ENCODE results near the gene COL9A3. TPM values are rescaled to one million over a fixed set of nuclear protein-coding genes. Genes with fewer than 3 reads are reported as not detected.

Gene COL9A3
- total RNA-seq, 1 experiment from 2014 or later: 2.0 TPM

DNA sequence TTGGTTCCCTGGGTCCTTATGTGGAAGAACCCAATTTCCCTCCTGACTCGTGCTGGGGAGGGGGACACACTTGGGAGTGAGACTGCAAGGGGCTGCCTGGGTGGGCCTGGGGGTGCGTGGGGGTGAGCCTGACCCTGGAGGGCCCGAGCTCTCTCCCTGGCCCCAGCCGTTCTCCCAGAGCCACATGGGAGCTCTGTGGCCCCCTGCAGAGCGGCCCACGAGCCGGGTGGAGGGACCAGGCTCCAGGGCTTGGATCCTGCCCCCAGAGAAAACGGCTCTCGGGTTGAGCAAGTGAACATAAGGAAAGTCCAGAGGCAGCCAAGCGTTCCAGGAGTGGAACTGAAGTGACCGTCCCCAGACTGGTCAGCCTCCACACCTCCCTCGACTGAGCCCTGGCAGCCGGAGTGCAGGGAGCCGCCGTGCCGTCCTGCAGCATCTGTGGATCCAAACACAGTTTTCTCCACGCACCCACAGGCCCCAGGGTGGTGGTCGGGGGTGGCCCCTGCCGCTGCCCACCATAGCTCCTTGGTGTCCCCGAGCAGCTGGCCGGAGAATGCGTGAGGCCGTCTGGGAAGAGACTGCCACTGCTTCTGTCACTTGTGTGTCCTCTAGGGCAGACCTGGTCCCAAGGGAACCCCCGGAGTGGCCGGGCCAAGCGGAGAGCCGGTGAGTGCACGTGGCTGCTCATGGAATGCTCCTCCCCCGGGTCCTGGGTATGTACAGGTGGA lies 10.6 kb downstream of the COL9A3 start:
- Histone ChIP-seq H3K27me3 (peaks cover 63% of the 10 kb centered on the region), H3K27ac (no peak overlapping the region), H3K36me3 (no peaks in the 10 kb centered on the region), H3K9me3 (replicated peaks) (no peaks in the 10 kb centered on the region), H3K4me1 (peaks cover 27% of the 10 kb centered on the region), H3K4me3 (no peak overlapping the region)
- no peak for DNase-seq

DNA sequence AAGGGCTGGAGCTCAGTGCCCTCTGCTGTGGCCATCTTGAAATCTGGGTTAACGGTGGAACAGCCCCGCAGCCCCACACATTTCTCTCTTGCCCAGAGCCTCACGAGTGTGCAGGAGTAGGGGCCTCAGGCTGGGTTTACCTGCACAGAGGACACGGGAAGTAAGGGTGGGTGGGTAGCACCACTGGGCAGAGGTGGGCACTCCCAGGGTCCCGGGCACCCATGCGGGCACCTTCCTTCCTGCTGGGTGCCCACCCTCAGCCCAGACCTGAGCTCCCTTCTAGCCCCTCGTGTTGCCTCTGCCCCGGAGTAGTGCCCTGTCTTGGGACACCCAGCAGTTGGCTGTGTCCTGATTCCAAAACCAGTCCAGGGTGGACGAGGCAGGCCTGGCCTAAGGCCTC lies 11.2 kb downstream of the COL9A3 start:
- no peak for DNase-seq
- no peak overlapping the region for H3K4me3 ChIP-seq
- no peaks in the 10 kb centered on the region for H3K36me3 ChIP-seq
- H3K4me1 ChIP-seq: peaks cover 32% of the 10 kb centered on the region
- H3K27ac ChIP-seq: no peak overlapping the region
- H3K27me3 ChIP-seq: peaks cover 67% of the 10 kb centered on the region
- no peaks in the 10 kb centered on the region for H3K9me3 ChIP-seq (replicated peaks)

DNA sequence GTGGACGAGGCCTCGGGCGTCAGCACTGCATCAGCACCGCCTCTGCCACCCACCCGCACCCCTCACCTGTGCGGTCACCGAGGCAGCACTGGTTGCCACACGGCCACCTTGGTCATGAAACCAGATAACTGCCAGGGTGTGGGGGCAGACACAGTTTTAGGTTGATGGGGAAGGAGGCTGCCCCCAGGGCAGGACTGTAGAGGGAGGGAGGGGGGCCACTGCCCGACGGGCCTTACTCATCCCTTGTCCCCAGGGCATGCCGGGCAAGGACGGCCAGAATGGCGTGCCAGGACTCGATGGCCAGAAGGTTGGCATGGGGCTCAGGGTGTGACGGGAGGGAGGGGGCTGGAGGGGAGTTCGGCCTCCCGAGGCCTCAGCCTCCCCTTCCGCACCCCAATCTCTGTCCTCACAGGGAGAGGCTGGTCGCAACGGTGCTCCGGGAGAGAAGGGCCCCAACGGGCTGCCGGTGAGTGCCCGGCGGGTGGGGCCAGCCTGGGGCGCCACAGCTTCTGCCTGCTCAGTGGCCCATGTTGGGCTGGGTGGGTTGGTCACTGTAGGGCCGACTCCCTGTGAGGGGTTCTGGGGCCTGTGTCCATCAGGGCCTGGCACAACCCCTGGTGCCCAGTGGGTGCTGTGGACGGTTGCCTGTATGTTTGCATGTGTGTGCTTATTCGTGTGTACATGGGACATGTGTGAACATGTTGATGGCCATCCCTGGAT lies 11.8 kb downstream of the COL9A3 start:
- H3K27ac ChIP-seq: no peak overlapping the region
- H3K36me3 ChIP-seq: no peaks in the 10 kb centered on the region
- no peaks in the 10 kb centered on the region for H3K9me3 ChIP-seq (replicated peaks)
- peaks cover 33% of the 10 kb centered on the region for H3K4me1 ChIP-seq
- DNase-seq: no peak
- H3K27me3 ChIP-seq: peaks cover 70% of the 10 kb centered on the region
- no peak overlapping the region for H3K4me3 ChIP-seq

GRCh38 chr20:62829231-62830230 lies 12.7 kb downstream of the COL9A3 start:
- Histone ChIP-seq H3K27ac (no peak overlapping the region), H3K4me3 (no peak overlapping the region), H3K27me3 (peaks cover 79% of the 10 kb centered on the region), H3K9me3 (replicated peaks) (no peaks in the 10 kb centered on the region), H3K4me1 (peaks cover 29% of the 10 kb centered on the region), H3K36me3 (no peaks in the 10 kb centered on the region)
- DNase-seq: no peak

DNA sequence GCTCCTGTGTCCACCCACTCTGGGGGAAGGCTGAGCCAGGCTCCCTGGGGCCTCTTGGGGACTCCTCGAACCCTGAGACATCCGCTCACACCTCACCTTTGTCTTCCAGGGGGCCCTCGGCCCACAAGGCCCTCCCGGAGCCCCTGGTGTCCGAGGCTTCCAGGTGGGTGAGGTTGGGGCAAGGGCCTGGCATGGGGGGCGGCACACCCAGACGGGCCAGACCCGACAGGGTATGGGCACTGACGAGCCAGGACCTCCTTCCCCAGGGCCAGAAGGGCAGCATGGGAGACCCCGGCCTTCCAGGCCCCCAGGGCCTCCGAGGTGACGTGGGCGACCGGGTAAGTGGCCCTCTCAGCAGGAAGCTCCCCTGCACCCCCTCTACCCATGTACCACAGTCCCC lies 13.4 kb downstream of the COL9A3 start:
- no peak for DNase-seq
- Histone ChIP-seq H3K27ac (no peak overlapping the region), H3K36me3 (no peaks in the 10 kb centered on the region), H3K4me3 (no peak overlapping the region), H3K4me1 (peaks cover 26% of the 10 kb centered on the region), H3K27me3 (peaks cover 84% of the 10 kb centered on the region), H3K9me3 (replicated peaks) (no peaks in the 10 kb centered on the region)

GRCh38 chr20:62830821-62831220 lies 14.0 kb downstream of the COL9A3 start:
- H3K27me3 ChIP-seq: peaks cover 84% of the 10 kb centered on the region
- H3K9me3 ChIP-seq (replicated peaks): no peaks in the 10 kb centered on the region
- peaks cover 22% of the 10 kb centered on the region for H3K4me1 ChIP-seq

GRCh38 chr20:62831361-62831788 lies 14.5 kb downstream of the COL9A3 start:
- no peak overlapping the region for H3K4me3 ChIP-seq
- peak in 1 of 2 experiments; percentile 17 for DNase-seq
- no peaks in the 10 kb centered on the region for H3K9me3 ChIP-seq (replicated peaks)

More at GRCh38 chr20:62830821-62831220, 14.0 kb downstream of the COL9A3 start:
- peak in 1 of 2 experiments; percentile 22 for DNase-seq
- no peak overlapping the region for H3K27ac ChIP-seq
- H3K36me3 ChIP-seq: no peaks in the 10 kb centered on the region
- H3K4me3 ChIP-seq: no peak overlapping the region

GRCh38 chr20:62831854-62832211 lies 15.0 kb downstream of the COL9A3 start:
- H3K27me3 ChIP-seq: peaks cover 86% of the 10 kb centered on the region
- no peak overlapping the region for H3K27ac ChIP-seq
- H3K4me1 ChIP-seq: peaks cover 22% of the 10 kb centered on the region
- no peaks in the 10 kb centered on the region for H3K36me3 ChIP-seq
- no peaks in the 10 kb centered on the region for H3K9me3 ChIP-seq (replicated peaks)
- H3K4me3 ChIP-seq: no peak overlapping the region
- peak in 1 of 2 experiments; percentile 50 for DNase-seq

More at GRCh38 chr20:62831361-62831788, 14.5 kb downstream of the COL9A3 start:
- peaks cover 86% of the 10 kb centered on the region for H3K27me3 ChIP-seq
- H3K4me1 ChIP-seq: peaks cover 22% of the 10 kb centered on the region
- H3K27ac ChIP-seq: no peak overlapping the region
- H3K36me3 ChIP-seq: no peaks in the 10 kb centered on the region

GRCh38 chr20:62832212-62832922 lies 15.5 kb downstream of the COL9A3 start:
- Histone ChIP-seq H3K4me1 (peaks cover 22% of the 10 kb centered on the region), H3K4me3 (no peak overlapping the region), H3K9me3 (replicated peaks) (no peaks in the 10 kb centered on the region), H3K27me3 (peaks cover 86% of the 10 kb centered on the region), H3K27ac (no peak overlapping the region), H3K36me3 (no peaks in the 10 kb centered on the region)
- peak; percentile 68 to 69 for DNase-seq

DNA sequence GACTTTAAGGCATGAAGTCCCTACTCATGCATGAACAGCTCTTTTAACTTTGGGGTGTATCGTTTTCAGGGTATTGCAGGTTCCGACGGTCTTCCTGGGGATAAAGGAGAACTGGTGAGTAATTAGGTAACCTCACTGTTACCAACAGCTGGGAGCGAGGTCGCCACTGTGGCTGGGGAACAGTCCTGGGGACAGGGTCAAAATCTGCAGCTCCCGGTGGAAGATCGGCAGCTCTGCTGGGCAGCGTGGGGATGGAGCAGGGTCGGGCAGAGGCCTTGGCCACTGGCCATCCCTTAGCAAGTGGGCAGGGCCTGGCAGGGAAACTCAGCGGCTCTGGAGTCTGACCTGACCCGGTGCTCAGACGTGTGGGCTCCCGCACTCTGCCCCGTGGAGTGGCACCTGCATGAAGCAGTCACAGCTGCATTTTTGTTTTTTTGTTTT lies 16.1 kb downstream of the COL9A3 start:
- peak; percentile 23 to 50 for DNase-seq
- Histone ChIP-seq H3K36me3 (no peaks in the 10 kb centered on the region), H3K4me3 (no peak overlapping the region), H3K9me3 (replicated peaks) (no peaks in the 10 kb centered on the region), H3K4me1 (peaks cover 22% of the 10 kb centered on the region), H3K27me3 (peaks cover 86% of the 10 kb centered on the region), H3K27ac (no peak overlapping the region)

GRCh38 chr20:62834967-62835730 lies 18.3 kb downstream of the COL9A3 start:
- Histone ChIP-seq H3K4me3 (no peak overlapping the region), H3K27me3 (peaks cover 73% of the 10 kb centered on the region), H3K36me3 (no peaks in the 10 kb centered on the region), H3K9me3 (replicated peaks) (no peaks in the 10 kb centered on the region), H3K4me1 (peaks cover 22% of the 10 kb centered on the region), H3K27ac (no peak overlapping the region)
- no peak for DNase-seq

DNA sequence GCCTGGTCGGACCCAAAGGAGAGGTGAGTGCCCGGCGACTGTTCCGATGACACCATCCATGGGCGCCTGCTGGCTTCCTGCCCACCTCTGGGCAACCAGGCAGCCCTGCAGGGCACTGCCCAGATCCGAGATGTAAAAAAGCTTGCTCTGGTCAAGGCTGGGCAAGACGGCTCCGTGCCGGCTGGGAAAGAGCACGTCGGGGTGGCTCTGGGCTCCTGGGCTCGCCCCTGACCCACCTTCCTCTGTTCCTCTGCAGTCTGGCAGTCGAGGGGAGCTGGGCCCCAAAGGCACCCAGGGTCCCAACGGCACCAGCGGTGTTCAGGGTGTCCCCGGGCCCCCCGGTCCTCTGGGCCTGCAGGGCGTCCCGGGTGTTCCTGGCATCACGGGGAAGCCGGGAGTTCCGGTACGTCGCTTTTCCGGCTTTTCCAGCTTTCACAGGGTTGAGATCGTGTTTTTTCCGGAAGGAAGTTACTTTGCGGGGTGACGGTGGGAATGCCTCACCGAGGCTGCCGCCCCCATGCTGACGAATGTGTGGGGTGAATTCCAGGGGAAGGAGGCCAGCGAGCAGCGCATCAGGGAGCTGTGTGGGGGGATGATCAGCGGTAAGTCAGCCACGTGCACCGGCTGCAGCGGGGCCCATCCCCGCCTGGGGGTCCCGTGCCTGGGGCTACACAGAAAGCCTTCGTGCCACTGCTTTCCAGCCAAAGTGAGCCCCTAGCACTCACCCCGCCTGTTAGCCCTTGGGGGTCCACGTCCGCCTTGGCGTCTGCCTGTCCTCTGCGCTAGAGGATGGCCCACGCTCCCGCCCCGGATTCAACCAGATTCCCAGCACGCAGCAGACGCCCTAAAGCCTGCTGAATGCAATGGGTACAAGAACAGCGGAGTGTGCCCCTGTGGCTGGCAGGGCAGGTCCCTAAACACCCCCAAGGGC lies 19.3 kb downstream of the COL9A3 start:
- no peaks in the 10 kb centered on the region for H3K36me3 ChIP-seq
- H3K4me3 ChIP-seq: no peak overlapping the region
- DNase-seq: no peak
- H3K9me3 ChIP-seq (replicated peaks): no peaks in the 10 kb centered on the region
- peaks cover 69% of the 10 kb centered on the region for H3K27me3 ChIP-seq
- peaks cover 17% of the 10 kb centered on the region for H3K4me1 ChIP-seq
- no peak overlapping the region for H3K27ac ChIP-seq

Measured in SJCRH30 (cell line).